Putamen (tissue), 1 donor: ENCODE results near the gene NAA38.
"Not testable (repeated sequence)": the region's sequence is repeated elsewhere in the genome, so short reads cannot be mapped to it uniquely, and the experiment has no call there.

Experiments
- DNase-seq: peaks from one replicate; pipeline ENCODE4 v3.0.0-alpha.2; 2016; ENCODE audit warnings: low spot score

The NAA38 gene

DNA sequence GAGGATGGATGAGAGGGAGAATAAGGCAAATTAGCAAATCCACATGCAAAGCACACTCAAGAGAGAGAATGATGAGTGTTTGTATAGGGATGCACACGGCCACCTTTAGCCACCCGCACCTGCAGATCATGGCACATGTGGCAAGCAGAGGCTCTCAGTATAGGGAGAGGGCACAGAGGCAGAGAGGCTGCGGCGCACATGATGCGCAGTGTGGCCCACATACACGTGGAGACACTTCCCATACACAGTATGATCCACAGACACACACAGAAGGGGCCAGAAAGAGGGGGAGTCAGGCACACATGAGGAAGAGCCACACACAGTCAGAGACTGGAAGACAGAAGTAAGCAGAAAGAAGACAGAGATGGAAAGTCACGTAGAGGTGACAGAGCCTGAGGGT is 24.7 kb upstream of the NAA38 start:
- no peak for DNase-seq

DNA sequence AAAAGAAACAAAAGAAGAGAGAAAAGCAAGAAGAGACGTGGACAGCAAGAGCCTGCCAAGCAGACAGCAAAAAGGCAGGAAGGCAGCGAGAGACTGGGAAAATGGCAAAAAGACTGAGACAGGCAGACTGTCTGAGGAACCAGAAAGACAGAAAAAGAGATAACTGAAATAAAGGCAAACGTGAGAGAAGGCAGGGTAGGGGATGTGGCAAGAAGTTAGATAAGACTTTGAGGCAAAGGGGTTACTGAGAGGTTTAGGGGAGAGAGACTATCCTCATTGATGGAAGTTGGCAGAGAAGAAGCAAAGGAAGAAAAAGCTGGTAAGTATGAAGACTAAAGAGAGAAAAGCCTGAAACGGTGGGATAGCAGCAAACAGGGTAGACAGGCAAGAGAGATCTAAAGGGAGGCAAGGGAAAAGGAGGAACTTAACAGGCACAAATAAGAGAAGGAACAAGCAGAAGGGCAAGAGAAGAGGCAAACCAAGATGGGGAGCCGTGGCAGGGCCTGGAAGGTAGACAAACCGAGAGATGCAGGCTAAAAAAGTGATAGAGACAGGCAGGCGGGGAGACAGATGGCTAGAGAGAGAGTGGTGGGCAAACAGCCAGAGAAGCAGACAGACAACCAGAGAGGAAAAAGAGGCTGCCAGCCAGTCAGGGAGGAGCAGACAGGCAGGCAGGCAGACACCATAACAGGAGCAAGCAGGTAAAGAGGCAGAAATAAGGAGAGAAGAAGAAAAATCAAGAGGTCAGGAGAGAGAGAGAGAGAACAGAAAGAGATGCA is 24.1 kb upstream of the NAA38 start:
- DNase-seq, result no peak

DNA sequence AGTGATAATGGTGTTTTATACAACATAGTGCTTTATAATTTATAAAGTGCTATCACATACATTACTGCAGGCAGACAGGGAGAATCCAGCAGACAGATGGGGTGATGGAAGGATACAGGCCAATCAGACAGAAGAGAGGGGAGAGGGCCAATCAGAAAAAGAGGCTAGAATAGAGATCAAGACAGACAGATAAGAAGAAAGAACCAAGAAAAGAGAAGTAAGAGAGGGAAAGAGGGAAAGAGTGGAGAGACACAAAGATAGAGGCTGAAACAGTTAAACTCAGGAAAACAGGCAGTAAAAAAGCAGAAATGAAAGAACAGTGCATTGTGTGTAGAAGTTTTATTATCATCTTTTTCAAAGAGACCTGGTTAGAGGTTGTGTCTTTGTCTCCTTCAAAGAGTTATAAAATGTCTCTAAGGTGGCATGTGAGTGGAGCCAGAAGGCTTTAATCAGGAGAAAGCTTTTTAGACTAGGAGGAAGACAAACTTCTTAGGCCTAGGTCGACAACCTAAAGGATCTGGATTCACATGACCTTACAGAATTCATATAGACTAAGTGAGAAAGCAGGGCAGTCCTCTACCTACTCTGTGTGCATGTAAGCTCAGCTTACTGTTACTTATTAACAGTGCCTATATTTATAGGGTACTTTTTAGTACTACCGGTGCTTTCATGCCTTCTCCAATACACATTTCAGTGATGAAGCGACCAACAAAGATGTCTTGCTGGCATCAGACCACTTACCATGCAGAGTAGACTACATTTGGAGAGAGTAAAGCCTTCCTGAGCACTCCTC is 22.9 kb upstream of the NAA38 start:
- no peak for DNase-seq

DNA sequence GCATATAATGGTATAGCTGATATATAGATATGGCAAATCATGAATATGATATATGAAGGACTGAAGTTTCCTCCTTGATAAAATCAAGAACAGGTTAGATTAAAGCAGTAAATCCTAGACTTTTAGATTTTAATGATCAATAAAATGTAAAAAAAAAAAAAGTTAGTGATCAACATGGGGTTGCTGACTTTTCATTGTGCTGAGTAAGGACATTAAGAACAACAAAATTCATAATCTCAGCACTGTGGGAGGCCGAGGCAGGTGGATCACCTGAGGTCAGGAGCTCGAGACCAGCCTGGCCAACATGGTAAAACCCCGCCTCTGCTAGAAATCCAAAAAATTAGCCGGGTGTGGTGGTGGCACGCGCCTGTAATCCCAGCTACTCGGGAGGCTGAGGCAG is 20.9 kb upstream of the NAA38 start:
- DNase-seq, result no peak

DNA sequence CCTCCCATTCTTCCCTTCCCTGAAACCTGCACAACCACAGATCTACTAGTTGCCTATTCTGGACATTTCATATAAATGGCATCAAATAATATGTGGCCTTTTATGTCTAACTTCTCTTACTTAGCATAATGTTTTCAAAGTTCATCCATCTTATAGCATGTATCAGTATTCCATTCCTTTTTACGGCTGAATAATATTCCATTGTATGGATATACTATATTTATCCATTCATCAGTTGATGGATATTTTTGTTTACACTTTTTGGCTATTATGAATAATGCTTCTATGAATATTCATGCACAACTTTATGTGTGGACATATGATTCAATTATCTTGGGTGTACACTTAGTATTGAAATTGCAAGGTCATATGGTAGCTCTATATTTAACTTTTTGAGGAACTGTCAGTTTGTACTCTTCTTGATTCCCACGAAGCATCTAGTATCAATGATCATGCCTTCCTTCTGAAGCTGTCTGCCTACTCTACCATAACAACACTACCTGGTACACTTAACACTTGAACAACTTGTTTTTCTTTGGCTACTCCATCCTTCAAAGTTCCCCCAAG is 18.5 kb upstream of the NAA38 start:
- no peak for DNase-seq

DNA sequence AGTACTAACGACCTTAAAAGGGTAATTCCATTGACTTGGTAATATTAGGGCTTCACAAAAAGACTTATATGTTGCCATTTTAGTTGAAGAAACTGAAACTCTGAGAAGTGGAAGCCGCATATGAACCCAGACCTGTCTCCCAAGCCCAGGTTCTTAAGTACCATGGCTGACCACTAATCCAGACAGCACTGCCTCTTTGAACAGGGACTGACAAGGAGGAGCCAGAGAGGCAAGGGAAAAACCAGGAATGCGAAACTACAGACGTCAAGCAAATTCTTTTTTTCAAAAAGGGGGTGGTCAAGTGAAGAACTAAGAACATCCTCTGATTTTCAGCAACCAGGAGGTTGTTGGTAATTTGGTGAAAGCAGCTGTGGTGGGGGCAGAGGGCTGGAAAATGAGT is 15.7 kb upstream of the NAA38 start:
- no peak for DNase-seq

DNA sequence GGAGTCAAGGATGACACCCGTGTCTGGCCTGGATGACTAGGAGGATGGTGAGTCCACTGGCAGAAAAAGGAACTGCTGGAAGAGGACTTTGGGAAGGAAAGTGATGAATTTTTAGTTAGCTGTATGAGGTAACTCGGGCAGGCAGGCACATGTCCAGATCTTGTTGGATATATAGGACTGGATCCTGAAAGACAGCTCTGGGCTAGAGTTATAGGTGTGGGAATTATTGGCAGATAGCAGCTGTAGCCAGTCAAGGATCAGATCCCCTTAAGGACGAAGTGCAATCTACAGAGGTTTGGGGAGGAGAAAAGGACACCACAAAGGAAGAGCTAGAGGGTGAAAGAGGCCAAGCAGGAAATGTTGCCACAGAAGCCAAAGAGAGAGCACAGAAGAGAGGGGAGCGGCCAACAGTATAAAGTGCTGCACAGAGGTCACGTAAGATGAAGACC is 10.5 kb upstream of the NAA38 start:
- no peak for DNase-seq

DNA sequence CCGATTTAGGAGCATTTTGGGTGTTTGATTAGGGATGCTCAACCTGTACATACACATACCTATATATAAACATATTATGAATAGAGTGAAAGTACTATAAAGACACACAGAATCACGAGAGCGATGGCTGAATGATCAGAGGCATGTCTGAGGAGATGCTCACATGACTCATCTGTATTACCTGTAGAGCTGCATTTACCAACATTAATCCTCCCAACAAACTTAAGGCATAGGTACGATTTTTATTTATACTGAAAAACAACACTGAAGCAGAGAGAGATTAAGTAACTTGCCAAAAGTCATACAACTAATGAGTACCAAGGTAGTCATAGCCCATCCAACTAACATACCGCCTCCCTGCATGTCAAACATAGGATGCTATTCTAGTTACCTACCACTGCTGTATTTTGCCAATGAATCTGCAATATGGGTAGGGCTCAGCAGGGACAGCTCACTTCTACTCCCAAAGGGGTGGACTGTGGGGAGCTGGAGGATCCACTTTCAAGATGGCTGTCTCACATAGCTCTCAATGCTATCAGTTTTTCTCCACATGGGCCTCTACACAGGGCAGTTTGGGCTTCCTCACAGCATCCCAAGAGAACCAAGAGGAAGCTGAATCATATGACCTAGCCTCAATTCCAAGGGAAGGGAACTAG is 7.8 kb upstream of the NAA38 start:
- DNase-seq, result no peak

DNA sequence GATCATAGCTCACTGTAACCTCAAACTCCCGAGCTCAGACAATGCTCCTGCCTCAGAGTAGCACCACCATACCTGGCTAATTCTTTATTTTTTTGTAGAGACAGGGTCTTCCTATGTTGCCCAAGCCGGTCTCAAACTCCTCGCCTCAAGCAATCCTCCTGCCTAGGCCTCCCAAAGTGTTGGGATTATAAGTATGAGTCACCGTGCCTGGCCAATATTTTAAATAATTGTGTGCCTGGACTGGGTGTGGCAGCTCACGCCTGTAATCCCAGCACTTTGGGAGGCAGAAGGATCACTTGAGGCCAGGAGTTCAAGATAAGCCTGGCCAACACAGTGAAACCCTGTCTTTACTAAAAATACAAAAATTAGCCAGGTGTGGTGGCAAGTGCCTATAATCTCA is 7.0 kb upstream of the NAA38 start:
- not testable (repeated sequence) for DNase-seq

DNA sequence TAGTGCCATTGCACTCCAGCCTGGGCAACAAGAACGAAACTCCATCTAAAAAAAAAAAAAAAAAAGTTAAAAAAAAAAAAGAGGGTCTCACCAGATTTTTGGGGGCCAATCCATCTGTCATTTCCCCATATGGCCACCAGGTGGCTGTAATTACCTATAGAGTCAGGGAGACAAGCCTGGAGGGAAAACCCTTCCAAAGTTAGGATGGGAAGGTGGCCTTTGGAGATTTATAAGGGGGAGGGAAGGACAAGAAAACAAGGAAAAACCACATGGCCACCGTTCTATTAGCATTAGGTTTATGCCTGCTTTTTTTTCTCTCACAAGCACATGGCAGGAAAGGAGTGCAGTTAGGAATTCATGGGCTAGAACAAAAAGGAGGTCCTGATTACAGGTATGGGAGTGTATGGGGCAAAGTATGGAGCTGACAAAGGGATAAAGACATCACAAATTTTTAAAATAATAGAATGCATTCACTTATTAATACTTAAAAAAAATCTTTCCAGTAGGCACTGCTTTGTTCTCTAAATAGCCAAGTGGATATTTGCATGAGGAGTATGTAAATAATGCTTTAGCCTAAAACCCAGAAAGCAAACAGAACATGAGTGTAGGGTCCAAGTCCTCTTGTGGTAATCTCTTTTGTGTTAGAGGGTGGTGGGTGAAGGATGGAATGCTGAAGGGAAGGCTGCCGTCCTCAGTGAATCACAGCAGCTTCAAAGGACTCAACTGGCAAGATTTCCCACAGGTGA is 5.5 kb upstream of the NAA38 start:
- no peak for DNase-seq

DNA sequence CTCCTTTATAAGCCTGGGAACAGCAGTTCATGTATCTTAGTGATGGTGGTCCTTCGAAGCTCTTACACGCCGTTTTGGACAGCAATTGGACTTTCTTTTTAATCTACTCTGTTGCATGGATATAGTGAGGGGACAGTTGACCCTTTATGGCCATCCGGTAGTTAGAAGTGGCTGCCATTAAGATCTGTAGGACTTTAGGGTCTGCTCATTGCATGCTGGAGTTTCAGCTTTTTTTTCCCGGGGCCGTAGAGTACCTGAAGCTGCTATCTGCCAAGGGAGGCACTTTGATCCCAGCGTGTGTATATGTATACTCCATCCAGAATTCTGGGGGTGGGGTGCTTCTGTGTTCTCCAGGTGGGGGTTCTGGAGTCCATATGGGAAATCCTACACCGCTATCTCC is 1.7 kb upstream of the NAA38 start:
- no peak for DNase-seq

DNA sequence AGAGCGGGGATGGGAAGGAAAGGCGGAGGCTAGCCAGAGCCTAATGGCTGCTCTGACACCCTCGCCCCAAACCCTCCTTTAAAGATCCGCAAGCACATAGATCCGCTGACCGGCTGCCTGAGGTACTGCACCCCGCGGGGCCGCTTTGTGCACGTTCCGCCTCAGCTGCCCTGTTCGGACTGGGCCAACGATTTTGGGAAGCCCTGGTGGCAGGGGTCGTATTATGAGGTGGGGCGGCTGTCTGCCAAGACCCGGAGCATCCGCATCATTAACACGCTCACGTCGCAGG is 1.1 kb upstream of the NAA38 start:
- DNase-seq, result no peak

DNA sequence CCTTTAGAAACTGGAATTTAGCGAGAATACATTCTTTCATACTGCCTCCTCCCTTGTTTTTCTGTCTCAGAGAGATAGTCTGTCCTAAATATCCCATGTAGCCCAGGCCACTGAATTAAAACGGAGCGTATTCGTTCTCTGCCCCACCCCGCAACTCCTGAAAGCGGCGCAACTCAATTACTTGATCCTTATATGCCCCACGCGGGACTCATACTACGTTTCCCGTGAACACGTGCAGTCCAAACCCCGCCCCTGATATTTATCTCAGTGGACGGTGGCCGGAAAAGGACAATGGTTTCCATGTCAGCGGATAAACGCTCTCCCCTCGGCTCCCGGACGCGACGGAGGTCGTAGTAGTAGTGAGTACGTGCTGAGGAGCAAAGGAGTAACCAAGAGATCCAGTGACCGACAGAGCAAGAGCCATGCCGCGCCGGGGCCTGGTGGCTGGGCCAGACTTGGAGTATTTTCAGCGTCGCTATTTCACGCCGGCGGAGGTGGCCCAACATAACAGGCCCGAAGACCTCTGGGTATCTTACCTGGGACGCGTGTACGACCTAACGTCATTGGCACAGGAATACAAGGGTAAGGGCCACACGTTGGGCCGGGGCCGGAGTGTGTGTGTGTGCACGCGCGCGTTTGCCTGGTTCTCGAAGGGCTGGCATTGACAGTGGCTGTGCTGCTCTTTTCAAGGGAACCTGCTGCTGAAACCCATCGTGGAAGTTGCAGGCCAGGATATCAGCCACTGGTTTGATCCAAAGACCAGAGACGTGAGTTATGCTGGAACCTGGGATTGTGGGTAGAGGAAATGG is 558 bp upstream of the NAA38 start, which contains the start of gene CYB5D1:
CYB5D1 (plus strand) TSS at position 291 of the 809 bp plus-strand sequence; CDS start at position 423, 132 bp downstream.
- DNase-seq, result peak; percentile 94

DNA sequence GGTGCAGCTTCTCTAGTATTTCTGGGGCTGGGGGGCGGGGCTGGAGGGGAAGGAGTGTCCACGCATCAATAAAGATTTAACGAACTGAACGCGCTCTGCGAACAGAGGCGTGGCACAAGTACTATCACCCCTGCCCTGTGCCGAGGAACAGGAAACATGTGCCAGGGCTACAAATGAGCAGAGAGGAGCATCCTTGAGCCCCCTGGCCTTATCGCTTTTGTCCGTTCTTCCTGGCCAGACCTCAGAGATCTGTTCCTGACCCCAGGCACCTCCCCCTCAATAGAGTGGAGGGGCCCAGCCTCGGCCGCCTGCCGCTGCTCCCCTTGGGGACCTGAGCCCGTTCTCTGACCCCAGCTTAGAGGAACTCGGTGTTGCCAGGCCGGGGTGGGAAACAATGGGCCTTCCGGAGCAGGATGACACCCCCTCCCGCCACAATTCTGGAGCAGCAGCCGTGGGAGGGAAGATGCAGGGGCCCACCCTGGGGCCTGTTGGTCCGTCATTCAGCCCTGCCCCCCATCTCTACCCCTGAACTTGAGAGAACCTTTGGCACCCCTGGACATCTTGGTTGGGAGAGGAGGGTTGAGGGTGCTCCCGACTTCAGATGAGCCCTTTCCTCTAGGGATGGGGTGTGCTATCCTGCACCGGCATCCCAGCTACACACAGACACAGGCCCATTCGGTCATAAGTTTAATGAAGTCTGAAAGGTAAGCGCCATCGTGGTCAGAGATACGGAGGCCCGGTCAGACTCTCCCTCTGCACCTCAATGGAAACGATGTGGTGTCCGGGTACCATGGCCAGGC is 1.1 kb downstream of the NAA38 start:
- DNase-seq, result no peak

DNA sequence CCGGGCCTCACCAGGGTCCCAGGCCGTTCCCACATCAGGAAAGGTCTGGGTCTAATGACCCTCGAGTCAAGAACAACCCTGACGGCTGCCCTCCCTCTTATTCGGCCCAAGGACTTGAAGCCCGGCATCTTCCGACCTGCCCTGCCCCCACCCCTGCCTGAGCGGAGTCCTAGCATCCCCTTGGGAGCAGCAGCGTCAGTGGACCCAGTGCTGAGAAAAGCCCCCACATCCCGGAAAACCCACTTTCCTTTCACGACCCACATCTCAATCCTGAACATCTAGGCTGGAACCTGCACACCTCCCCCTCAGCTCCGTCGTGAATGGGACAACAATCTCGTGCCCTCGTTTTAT is 1.7 kb downstream of the NAA38 start:
- DNase-seq, result no peak

DNA sequence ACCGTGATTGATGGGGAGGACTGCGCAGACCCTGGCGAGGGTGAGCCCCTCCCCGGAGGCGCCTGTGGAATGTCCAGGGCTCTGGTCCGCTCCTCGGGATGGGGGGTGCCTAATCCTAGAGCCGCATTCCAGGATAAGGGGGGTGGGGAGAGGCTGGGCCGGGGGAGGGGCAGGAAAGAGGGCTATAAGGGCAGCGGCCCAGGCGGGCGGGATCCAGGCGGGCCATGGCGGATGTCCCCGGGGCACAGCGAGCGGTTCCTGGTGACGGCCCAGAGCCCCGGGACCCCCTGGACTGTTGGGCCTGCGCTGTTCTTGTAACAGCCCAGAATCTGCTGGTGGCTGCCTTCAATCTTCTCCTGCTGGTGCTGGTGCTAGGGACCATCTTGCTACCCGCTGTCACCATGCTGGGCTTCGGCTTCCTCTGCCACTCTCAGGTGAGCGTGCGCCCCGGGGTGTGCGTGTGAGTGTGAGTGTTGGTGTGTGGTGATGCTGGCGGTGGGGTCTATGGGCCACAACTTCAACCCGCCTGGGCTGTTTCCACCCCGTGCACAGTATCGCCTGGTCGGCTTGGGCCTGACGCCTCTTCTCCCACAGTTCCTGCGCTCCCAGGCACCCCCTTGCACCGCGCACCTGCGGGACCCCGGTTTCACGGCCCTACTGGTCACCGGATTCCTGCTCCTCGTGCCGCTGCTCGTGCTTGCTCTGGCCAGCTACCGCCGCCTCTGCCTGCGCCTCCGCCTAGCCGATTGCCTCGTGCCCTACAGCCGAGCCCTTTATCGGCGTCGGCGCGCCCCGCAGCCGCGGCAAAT is 2.3 kb downstream of the NAA38 start, which contains the start of gene TMEM88:
TMEM88 (plus strand) TSS at position 216 of the 809 bp plus-strand sequence; CDS start at position 225, 9 bp downstream.
- DNase-seq, result no peak

DNA sequence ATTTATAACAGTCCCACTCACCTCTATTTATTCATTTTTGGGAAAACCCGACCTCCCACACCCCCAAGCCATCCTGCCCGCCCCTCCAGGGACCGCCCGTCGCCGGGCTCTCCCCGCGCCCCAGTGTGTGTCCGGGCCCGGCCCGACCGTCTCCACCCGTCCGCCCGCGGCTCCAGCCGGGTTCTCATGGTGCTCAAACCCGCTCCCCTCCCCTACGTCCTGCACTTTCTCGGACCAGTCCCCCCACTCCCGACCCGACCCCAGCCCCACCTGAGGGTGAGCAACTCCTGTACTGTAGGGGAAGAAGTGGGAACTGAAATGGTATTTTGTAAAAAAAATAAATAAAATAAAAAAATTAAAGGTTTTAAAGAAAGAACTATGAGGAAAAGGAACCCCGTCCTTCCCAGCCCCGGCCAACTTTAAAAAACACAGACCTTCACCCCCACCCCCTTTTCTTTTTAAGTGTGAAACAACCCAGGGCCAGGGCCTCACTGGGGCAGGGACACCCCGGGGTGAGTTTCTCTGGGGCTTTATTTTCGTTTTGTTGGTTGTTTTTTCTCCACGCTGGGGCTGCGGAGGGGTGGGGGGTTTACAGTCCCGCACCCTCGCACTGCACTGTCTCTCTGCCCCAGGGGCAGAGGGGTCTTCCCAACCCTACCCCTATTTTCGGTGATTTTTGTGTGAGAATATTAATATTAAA is 3.1 kb downstream of the NAA38 start:
- DNase-seq, result no peak

DNA sequence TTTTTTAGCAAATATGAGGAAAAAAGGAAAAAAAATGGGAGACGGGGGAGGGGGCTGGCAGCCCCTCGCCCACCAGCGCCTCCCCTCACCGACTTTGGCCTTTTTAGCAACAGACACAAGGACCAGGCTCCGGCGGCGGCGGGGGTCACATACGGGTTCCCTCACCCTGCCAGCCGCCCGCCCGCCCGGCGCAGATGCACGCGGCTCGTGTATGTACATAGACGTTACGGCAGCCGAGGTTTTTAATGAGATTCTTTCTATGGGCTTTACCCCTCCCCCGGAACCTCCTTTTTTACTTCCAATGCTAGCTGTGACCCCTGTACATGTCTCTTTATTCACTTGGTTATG is 3.7 kb downstream of the NAA38 start:
- DNase-seq, result no peak
